HepG2 (cell line): ENCODE data around the gene MCF2L. TPM values are rescaled to one million over a fixed set of nuclear protein-coding genes. Genes with fewer than 3 reads are reported as not detected.

ENCODE experiments used
- CHCHD3 ChIP-seq: sonication (generic); formaldehyde crosslinking; IDR thresholded peaks from 2 replicates; pipeline ENCODE4 v1.8.0; 2022; ENCODE audit warnings: mild to moderate bottlenecking, missing genetic modification reagents, moderate library complexity
- DNMT3B ChIP-seq: conservative IDR thresholded peaks from 2 replicates; pipeline ENCODE4 v1.6.1; 2016; ENCODE audit warnings: missing biosample characterization, control low read depth
- GABPA ChIP-seq, 2 experiments: IDR thresholded peaks; 2 replicates each; pipeline ENCODE4 v1.6.1; 2011 to 2016; ENCODE audit warnings: low read depth in 2 of 2, low read length in 1 of 2, missing biosample characterization in 1 of 2, missing genetic modification characterization in 1 of 2
- HNRNPUL1 ChIP-seq: fragments of 200-400 bp; formaldehyde crosslinking; IDR thresholded peaks from 2 replicates; pipeline ENCODE4 v1.6.1; 2017; ENCODE audit warnings: low read depth, mild to moderate bottlenecking, low read length, moderate library complexity
- IRX3 ChIP-seq: sonication (generic); formaldehyde crosslinking; IDR thresholded peaks from 2 replicates; pipeline ENCODE4 v1.8.1; 2023; ENCODE audit warnings: mild to moderate bottlenecking, low read depth, missing genetic modification reagents, borderline replicate concordance
- ISX ChIP-seq: sonication (generic); formaldehyde crosslinking; conservative IDR thresholded peaks from 2 replicates; pipeline ENCODE4 v1.5.0; 2020; ENCODE audit warnings: missing genetic modification reagents
- KLF16 ChIP-seq, 2 experiments: sonication (generic) in 1 of 2; formaldehyde crosslinking in 1 of 2; IDR thresholded peaks; 2 replicates each; pipeline versions ENCODE4 v1.6.1 to v1.8.0; 2016 to 2023; ENCODE audit warnings: missing genetic modification reagents in 2 of 2, missing compliant biosample characterization in 1 of 2
- MATR3 ChIP-seq: sonication (generic); formaldehyde crosslinking; IDR thresholded peaks from 2 replicates; pipeline ENCODE4 v1.4.0; 2020; ENCODE audit warnings: missing genetic modification reagents
- MIXL1 ChIP-seq: IDR thresholded peaks from 2 replicates; pipeline ENCODE4 v1.6.1; 2016
- MXD4 ChIP-seq: IDR thresholded peaks from 2 replicates; pipeline ENCODE4 v1.6.1; 2016; ENCODE audit warnings: mild to moderate bottlenecking, missing biosample characterization, missing genetic modification reagents
- NFE2L1 ChIP-seq: sonication (generic); formaldehyde crosslinking; IDR thresholded peaks from 2 replicates; pipeline ENCODE4 v1.4.0; 2020; ENCODE audit warnings: missing genetic modification reagents, mild to moderate bottlenecking, borderline replicate concordance
- RORA ChIP-seq: sonication (generic); formaldehyde crosslinking; IDR thresholded peaks from 2 replicates; pipeline ENCODE4 v1.5.0; 2020; ENCODE audit warnings: mild to moderate bottlenecking, missing genetic modification reagents, moderate library complexity
- SMAD1 ChIP-seq: sonication (generic); formaldehyde crosslinking; IDR thresholded peaks from 2 replicates; pipeline ENCODE4 v1.4.0; 2020; ENCODE audit warnings: missing genetic modification reagents, low read depth, mild to moderate bottlenecking, borderline replicate concordance
- SNRNP70 ChIP-seq: fragments of 200-400 bp; formaldehyde crosslinking; IDR thresholded peaks from 2 replicates; pipeline ENCODE4 v1.6.1; 2017; ENCODE audit warnings: mild to moderate bottlenecking, low read depth, low read length, moderate library complexity
- USF2 ChIP-seq, 2 experiments: sonication (generic) in 1 of 2; formaldehyde crosslinking in 1 of 2; IDR thresholded peaks; 2 replicates each; pipeline versions ENCODE4 v1.5.1 to v1.6.1; 2011 to 2020; ENCODE audit warnings: borderline replicate concordance in 1 of 2, low read depth in 1 of 2, low read length in 1 of 2, mild to moderate bottlenecking in 1 of 2, missing genetic modification reagents in 1 of 2, moderate library complexity in 1 of 2
- ZBTB21 ChIP-seq: sonication (generic); formaldehyde crosslinking; IDR thresholded peaks from 2 replicates; pipeline ENCODE4 v1.4.0; 2020; ENCODE audit warnings: missing genetic modification reagents
- ZBTB46 ChIP-seq: sonication (generic); formaldehyde crosslinking; IDR thresholded peaks from 2 replicates; pipeline ENCODE4 v1.4.0; 2020; ENCODE audit warnings: mild to moderate bottlenecking, missing genetic modification reagents, borderline replicate concordance
- ZFP41 ChIP-seq: sonication (generic); formaldehyde crosslinking; IDR thresholded peaks from 2 replicates; pipeline ENCODE4 v1.4.0; 2020; ENCODE audit warnings: mild to moderate bottlenecking, missing genetic modification reagents, borderline replicate concordance
- ZFP90 ChIP-seq: sonication (generic); formaldehyde crosslinking; IDR thresholded peaks from 2 replicates; pipeline ENCODE4 v1.8.0; 2022; ENCODE audit warnings: missing genetic modification reagents, mild to moderate bottlenecking, inconsistent platforms, borderline replicate concordance
- ZNF24 ChIP-seq: fragments of 450-650 bp; IDR thresholded peaks from 2 replicates; pipeline ENCODE4 v1.6.1; 2017; ENCODE audit warnings: antibody characterized with exemption, mild to moderate bottlenecking
- ZNF3 ChIP-seq: IDR thresholded peaks from 2 replicates; pipeline ENCODE4 v1.7.0; 2017; ENCODE audit warnings: inconsistent platforms
- ZNF362 ChIP-seq: sonication (generic); formaldehyde crosslinking; IDR thresholded peaks from 2 replicates; pipeline ENCODE4 v1.4.0; 2020; ENCODE audit warnings: missing genetic modification reagents, mild to moderate bottlenecking, borderline replicate concordance
- ZNF775 ChIP-seq: sonication (generic); formaldehyde crosslinking; IDR thresholded peaks from 2 replicates; pipeline ENCODE4 v1.4.0; 2020; ENCODE audit warnings: missing genetic modification reagents, mild to moderate bottlenecking, moderate library complexity, borderline replicate concordance
- ZSCAN12 ChIP-seq: sonication (generic); formaldehyde crosslinking; IDR thresholded peaks from 2 replicates; pipeline ENCODE4 v1.9.0; 2021; ENCODE audit warnings: mild to moderate bottlenecking, missing genetic modification reagents
- ZSCAN29 ChIP-seq: sonication (generic); formaldehyde crosslinking; conservative IDR thresholded peaks from 2 replicates; pipeline ENCODE4 v1.4.0; 2020; ENCODE audit warnings: mild to moderate bottlenecking, missing genetic modification reagents
- polyA plus RNA-seq, 8 experiments: library from polyadenylated mRNA; depleted of rRNA in 3 of 8; stranded (reverse) in 7 of 8; unstranded in 1 of 8; fragments of >200 nt; fragmentation: Illumina TruSeq in 4 of 8; extraction: Trizol in 4 of 8; gene quantifications; 2 replicates each; pipeline versions ENCODE4 v1.2.1 to v1.2.3, GENCODE V29; 2011 to 2016; ENCODE audit warnings: low read depth in 4 of 8, missing spikeins in 1 of 8, mixed read lengths in 1 of 8; ENCODE audit not compliant: insufficient read depth in 1 of 8
- total RNA-seq, 5 experiments: library from RNA; depleted of rRNA; stranded (reverse); fragments of >200 nt; fragmentation: Illumina TruSeq; extraction: Trizol; gene quantifications; 2 replicates each; pipeline ENCODE4 v1.2.3, GENCODE V29; 2016; ENCODE audit warnings: low read depth in 1 of 5

The MCF2L gene
- total and polyA plus RNA-seq, 2 of the 13 experiments (the other 11 are each of a cell fraction or from before 2014, with no cell fraction given), result 19.4 to 28.4 TPM

- no peak for TF ChIP-seq DNMT3B (CRISPR knock-in tag)
- no peak; the same call in 1 of the 2 replicates for TF ChIP-seq MXD4 (CRISPR knock-in tag)
- TF ChIP-seq RORA (CRISPR knock-in tag), result no peak
- no peak for TF ChIP-seq MIXL1
- no peak for TF ChIP-seq ZFP41
- no peak for TF ChIP-seq ISX (CRISPR knock-in tag)
- TF ChIP-seq MATR3 (CRISPR knock-in tag), result no peak
- no peak for TF ChIP-seq USF2 (IDR thresholded peaks at IDR 0.05; ENCODE audit: low read depth, low read length)
- TF ChIP-seq USF2 (CRISPR knock-in tag; IDR thresholded peaks at IDR 0.05; ENCODE audit: borderline replicate concordance), result no peak
- no peak for TF ChIP-seq KLF16 (CRISPR knock-in tag; IDR thresholded peaks at IDR 0.05)
- 0 out of 2 replicates have a peak, but pooled peaks have one; percentile 18 for TF ChIP-seq ZFP90
- 0 out of 2 replicates have a peak, but pooled peaks have one; percentile 19 for TF ChIP-seq GABPA (IDR thresholded peaks at IDR 0.05; ENCODE audit: low read depth, low read length)
- no peak; the same call in 1 of the 2 replicates for TF ChIP-seq GABPA (CRISPR knock-in tag; IDR thresholded peaks at IDR 0.05; ENCODE audit: low read depth)
- TF ChIP-seq ZSCAN12 (CRISPR knock-in tag), result no peak
- TF ChIP-seq ZNF362, result no peak
- TF ChIP-seq CHCHD3 (CRISPR knock-in tag), result no peak
- 0 out of 2 replicates have a peak, but pooled peaks have one; percentile 36 for TF ChIP-seq ZBTB21 (CRISPR knock-in tag)
- TF ChIP-seq NFE2L1 (CRISPR knock-in tag), result no peak
- TF ChIP-seq ZBTB46 (CRISPR knock-in tag), result no peak
- TF ChIP-seq HNRNPUL1, result no peak
- TF ChIP-seq SNRNP70, result no peak
- no peak for TF ChIP-seq ZSCAN29 (CRISPR knock-in tag)
- no peak for TF ChIP-seq ZNF3 (CRISPR knock-in tag)
- no peak for TF ChIP-seq ZNF775
- TF ChIP-seq IRX3, result no peak
- no peak for TF ChIP-seq ZNF24
- no peak for TF ChIP-seq SMAD1 (CRISPR knock-in tag)
These were observed 37.7 kb upstream of the MCF2L start (continued) for GRCh38 chr13:112931028-112931934.
